K562 (cell line): ENCODE results near the gene KIF6. TPM values are rescaled to one million over a fixed set of nuclear protein-coding genes. Genes with fewer than 3 reads are reported as not detected.

Experiments
- BRCA1 ChIP-seq, 2 experiments: fragments of 450-650 bp in 1 of 2; sonication (generic) in 1 of 2; formaldehyde crosslinking in 1 of 2; IDR thresholded peaks; 2 replicates each; pipeline versions ENCODE4 v1.5.0 to v1.6.1; 2017 to 2020; ENCODE audit warnings: mild to moderate bottlenecking in 1 of 2, missing genetic modification reagents in 1 of 2
- DACH1 ChIP-seq: fragments of 450-650 bp; IDR thresholded peaks from 2 replicates; pipeline ENCODE4 v1.6.1; 2018; ENCODE audit not compliant: partially characterized antibody
- HDAC2 ChIP-seq: fragments of 450-650 bp; IDR thresholded peaks from 2 replicates; pipeline ENCODE4 v1.6.1; 2016; ENCODE audit warnings: mild to moderate bottlenecking
- HES1 ChIP-seq: fragments of 450-650 bp; IDR thresholded peaks from 2 replicates; pipeline ENCODE4 v1.6.1; 2016; ENCODE audit warnings: low read depth, mild to moderate bottlenecking, moderate library complexity
- KAT8 ChIP-seq: fragments of 450-650 bp; IDR thresholded peaks from 2 replicates; pipeline ENCODE4 v1.6.1; 2016; ENCODE audit warnings: low read depth, mild to moderate bottlenecking
- NELFE ChIP-seq: IDR thresholded peaks from 2 replicates; pipeline ENCODE4 v1.6.1; 2011; ENCODE audit warnings: mild to moderate bottlenecking; ENCODE audit not compliant: insufficient read depth, insufficient read length
- NR3C1 ChIP-seq: sonication (generic); formaldehyde crosslinking; IDR thresholded peaks from 2 replicates; pipeline ENCODE4 v1.8.1; 2022; ENCODE audit warnings: missing genetic modification reagents
- SAFB2 ChIP-seq: fragments of 200-400 bp; formaldehyde crosslinking; IDR thresholded peaks from 2 replicates; pipeline ENCODE4 v1.6.1; 2018; ENCODE audit warnings: borderline replicate concordance, low read length, low read depth, moderate library complexity; ENCODE audit not compliant: severe bottlenecking
- SAP30 ChIP-seq: fragments of 200-600 bp; sonication (generic); IDR thresholded peaks from 2 replicates; pipeline ENCODE4 v1.6.1; 2012; ENCODE audit warnings: borderline replicate concordance, low read depth, mild to moderate bottlenecking, moderate library complexity, low read length, control low read depth, inconsistent platforms; ENCODE audit not compliant: insufficient read depth, poor library complexity, severe bottlenecking
- STAT6 ChIP-seq: sonication (generic); formaldehyde crosslinking; IDR thresholded peaks from 2 replicates; pipeline ENCODE4 v1.8.1; 2023; ENCODE audit warnings: mild to moderate bottlenecking, missing genetic modification reagents
- TSHZ1 ChIP-seq: fragments of 250-450 bp; sonication (Bioruptor Pico); IDR thresholded peaks from 2 replicates; pipeline ENCODE4 v1.4.0; 2020; ENCODE audit warnings: mild to moderate bottlenecking, moderate library complexity
- U2AF2 ChIP-seq: fragments of 200-400 bp; formaldehyde crosslinking; optimal IDR thresholded peaks from 2 replicates; pipeline ENCODE3; 2017; ENCODE audit warnings: low read depth, mild to moderate bottlenecking, low read length
- ZNF12 ChIP-seq: sonication (generic); formaldehyde crosslinking; IDR thresholded peaks from 2 replicates; pipeline ENCODE4 v1.4.0; 2020; ENCODE audit warnings: mild to moderate bottlenecking, missing genetic modification reagents
- polyA plus RNA-seq, 8 experiments: library from polyadenylated mRNA; depleted of rRNA in 4 of 8; stranded (reverse) in 5 of 8; unstranded in 3 of 8; fragments of >200 nt; fragmentation: Nextera tagmentation in 2 of 8; fragmentation: Illumina TruSeq in 1 of 8; extraction: Ambion mirVana in 2 of 8; extraction: Trizol in 1 of 8; gene quantifications; 2 replicates each; pipeline versions ENCODE4 v1.2.1 to v1.2.3, GENCODE V29; 2011 to 2014; ENCODE audit warnings: inconsistent platforms in 1 of 8, missing spikeins in 1 of 8
- total RNA-seq, 7 experiments: library from RNA; depleted of rRNA in 6 of 7; stranded (reverse); fragments of >200 nt in 6 of 7; fragmentation: Illumina TruSeq in 2 of 7; extraction: Trizol in 2 of 7; gene quantifications; 2 replicates each; pipeline versions ENCODE4 v1.2.1 to v1.2.3, GENCODE V29; 2011 to 2021; ENCODE audit warnings: low replicate concordance in 1 of 7
- TF ChIP-seq, protein P1 (sequence below): fragments of 450-650 bp; formaldehyde crosslinking; IDR thresholded peaks from 2 replicates; pipeline ENCODE4 v1.4.0; 2020; ENCODE audit warnings: mild to moderate bottlenecking, moderate library complexity

Gene KIF6
- total and polyA plus RNA-seq, 9 of the 15 experiments (the other 6 are each of a cell fraction or from before 2014, with no cell fraction given): not detected

DNA sequence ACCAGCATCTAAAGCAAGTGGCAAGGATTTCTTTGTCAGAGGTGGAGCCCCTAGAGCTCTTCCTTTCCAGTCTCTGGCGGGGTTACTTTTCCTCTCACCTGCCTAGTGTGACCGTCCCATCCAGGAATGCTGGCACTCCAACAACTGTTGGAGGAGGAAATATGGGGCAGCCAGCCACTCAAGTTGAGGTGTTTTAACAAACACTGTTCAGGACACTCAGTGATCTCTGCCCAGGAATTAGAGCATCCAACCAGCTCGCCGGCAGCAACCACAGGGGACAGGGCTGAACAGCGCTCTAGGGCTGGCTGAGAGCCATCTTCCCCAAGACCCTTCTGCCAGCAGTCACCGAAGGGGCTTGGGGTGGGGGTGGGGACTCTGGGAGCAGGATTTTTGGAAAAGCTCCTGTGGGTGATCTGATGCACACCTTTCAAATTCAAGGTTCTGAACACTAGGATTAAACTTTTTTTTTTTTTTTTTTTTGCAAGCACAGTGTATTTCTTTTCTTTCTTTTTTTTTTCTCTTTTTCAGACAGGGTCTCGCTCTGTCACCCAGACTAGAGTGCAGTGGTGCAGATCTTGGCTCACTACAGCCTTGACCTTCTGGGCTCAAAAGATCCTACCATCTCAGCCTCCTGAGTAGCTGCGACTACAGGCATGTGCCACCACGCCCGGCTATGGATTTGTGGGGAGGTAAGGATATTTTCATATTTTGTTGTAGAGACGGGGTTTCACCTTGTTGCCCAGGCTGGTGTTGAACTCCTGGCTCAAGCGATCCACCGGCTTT lies 374.3 kb downstream of the KIF6 start (continued):
- TF ChIP-seq TSHZ1 (no peak), SAP30 (no peak), BRCA1 (IDR thresholded peaks at IDR 0.05) (no peak), BRCA1 (CRISPR knock-in tag; IDR thresholded peaks at IDR 0.05) (no peak), DACH1 (no peak), STAT6 (CRISPR knock-in tag) (no peak), HES1 (no peak), NR3C1 (CRISPR knock-in tag) (no peak), HDAC2 (no peak), KAT8 (no peak), ZNF12 (CRISPR knock-in tag) (no peak), SAFB2 (no peak), NELFE (no peak), U2AF2 (no peak)
- TF ChIP-seq, protein P1, sequence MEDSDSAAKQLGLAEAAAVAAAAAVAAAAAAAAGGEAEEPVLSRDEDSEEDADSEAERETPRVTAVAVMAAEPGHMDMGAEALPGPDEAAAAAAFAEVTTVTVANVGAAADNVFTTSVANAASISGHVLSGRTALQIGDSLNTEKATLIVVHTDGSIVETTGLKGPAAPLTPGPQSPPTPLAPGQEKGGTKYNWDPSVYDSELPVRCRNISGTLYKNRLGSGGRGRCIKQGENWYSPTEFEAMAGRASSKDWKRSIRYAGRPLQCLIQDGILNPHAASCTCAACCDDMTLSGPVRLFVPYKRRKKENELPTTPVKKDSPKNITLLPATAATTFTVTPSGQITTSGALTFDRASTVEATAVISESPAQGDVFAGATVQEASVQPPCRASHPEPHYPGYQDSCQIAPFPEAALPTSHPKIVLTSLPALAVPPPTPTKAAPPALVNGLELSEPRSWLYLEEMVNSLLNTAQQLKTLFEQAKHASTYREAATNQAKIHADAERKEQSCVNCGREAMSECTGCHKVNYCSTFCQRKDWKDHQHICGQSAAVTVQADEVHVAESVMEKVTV (CRISPR knock-in tag): no peak
